HG03342 (cell line): Measurements from ENCODE around the gene RASGEF1B.

Experiments used
- ATAC-seq: cut with Tn5 transposase; IDR thresholded peaks from one replicate; pipeline ENCODE4 v1.9.1; 2021; ENCODE audit warnings: mild to moderate bottlenecking, moderate library complexity; ENCODE audit not compliant: unreplicated experiment

The RASGEF1B gene

DNA sequence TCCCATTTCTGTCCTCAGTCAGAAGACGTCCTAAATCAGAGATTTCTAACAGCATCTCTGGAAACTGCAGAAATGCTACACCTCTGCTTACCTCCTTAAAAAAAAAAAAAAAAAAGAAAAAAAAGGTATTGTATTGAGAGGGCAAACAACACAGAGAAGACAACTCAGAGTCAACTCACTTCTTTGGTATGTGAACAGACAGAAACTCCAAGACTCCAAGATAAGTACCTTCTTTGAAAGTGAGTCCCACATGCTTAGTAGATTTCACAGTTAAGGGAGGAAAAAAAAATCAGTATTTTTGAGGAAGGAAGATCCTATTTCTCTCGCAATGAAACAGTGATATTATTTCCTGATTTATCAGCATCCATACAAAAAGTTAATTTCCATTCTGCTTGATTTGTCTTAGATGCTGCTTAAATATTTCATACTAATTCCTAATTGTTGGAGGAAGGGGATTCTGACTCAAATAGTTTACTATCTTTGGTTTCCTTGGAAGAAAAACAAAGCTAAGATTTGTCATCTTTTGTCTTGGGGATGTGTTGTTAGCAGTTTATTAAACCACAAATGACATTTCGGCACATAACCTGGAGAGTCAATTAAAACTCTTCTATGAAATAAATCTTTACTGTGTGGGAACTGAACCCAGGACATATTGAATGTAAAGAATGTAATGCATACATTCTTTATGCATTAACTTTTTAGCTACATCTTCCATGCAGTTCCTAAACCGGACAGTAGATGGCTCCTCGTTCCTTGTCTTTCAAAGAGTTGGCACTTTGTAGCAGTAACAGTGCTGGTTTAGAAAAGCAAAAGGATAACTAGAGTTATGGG lies 4.7 kb downstream of the RASGEF1B start:
- no peak for ATAC-seq

DNA sequence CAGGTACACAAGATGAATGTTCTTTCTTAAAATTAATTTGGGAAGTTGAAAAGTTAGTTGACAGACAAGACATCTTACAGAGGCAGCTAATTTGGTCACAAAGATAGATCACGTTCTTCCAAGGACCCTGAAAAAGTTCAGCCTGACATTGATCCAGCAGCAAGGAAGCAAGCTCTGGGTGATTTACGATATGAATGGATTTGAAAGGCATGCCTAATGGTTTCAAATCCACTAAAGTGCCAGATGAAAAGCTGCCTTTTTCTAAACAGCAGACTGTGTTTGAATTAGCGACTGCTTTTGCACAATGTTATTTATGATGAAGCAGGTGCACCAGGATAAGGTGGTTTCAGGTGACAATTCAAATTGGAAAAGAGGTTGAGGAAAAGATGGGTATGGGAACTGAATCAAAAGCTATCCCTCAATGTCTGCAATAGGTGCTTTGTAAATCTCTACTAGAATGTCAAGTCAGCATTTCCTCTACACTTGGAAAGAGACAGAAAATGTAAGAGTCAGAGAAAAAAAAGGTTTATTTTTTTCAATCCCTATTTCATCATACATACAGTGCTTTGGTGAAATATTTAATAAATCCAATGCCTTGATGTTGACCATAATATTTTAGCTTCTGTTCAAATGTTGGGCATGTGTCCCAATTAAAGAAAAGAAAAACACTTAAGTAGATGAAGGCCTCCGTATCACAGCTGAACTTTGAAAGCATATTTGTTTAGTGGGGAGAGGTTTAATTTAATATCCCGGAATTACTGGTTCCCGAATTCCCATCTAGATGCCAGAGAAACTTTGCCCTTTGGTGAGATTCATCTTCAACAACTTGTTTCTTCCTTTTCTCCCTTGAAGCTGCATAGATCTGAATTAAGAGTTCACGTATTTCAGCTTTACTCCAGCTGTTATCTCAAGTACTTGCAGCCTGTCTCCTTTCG lies 6.0 kb downstream of the RASGEF1B start:
- ATAC-seq: no peak

DNA sequence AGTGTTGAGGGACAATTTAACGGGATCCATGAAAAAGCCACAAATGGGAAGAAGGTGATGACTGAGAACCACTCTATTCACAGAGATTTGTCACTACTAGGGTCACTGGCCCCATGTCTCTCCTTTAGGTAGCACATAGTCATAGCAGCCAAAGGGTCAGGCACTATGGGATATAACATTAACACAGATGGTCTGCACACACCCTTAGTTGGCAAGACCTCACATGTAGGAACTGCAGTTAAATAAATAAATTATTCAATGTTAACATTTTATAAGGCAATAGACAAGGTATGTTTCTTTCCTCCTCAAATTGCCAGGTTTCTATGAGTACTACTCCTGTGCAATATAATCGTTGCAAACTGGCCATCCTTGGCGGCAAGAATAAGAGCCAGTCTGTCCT lies 10.9 kb downstream of the RASGEF1B start:
- ATAC-seq: no peak

DNA sequence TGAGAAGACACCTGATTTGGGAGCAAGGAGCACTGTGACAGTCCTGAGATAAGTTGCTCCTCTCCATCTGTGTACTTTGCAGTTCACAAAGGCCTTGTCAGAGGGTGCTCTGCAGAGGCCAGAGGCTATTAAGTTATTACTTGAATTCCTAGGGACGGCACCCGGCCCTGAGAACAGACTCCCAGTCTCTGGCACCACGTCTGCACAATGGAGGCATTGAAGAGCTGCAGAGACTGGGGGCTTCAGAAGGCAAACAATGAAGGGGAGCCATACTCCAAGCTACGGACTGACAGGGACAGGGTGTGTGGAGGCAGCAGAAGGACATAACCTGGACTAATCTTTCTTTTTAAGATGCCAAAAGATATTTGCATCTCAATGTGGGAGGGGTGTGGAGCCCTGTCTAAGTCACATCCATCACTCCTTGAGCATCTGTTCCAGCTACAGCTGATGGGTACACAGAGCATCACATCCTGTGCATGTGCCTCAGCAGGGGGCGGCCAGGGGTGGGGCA lies 11.5 kb downstream of the RASGEF1B start:
- no peak for ATAC-seq

DNA sequence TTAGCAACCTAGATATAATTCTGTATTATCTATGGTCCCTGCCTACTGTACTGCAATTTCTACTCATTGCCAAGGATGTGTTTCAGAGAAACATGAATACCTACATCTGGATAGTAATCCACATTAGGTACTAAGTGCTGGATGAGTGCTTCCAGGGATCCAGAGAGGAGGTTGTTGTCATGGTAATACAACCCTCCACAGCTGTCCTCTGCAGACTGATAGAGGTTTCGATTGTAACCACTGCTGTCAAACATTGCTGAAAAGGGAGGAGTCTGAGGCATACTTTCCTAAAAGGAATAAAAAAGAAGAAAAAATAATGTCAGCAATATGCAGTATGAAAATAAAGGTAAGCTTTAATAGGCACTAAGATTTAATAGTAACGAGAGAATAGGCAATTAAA lies 12.5 kb downstream of the RASGEF1B start:
- ATAC-seq: no peak

DNA sequence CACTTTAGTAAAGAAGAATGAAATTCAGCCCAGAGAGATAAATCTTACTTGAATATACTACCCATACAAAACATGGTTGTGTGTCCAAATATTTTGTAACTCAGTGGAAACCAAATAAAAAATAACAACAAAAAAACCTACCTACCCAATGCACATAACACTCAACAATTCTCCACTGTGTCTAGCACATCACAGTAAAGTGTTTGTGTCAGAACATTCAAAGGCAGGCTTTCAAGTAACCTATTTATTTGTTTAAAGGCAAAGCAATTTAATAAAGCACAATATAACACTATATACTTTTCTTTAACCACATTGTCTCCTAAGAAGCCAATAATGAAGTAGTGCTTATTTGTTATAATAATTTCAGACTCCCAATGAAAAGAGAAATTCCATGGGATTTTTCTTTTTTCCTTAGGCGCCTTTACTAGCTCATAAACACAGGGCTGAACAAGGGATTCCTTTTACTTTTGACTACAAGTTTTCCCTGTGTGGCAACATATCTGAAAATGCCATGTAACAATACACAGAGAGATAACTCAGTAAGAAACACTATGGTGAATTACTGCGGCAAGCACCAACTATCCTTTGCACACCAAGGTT lies 13.7 kb downstream of the RASGEF1B start:
- ATAC-seq: no peak

DNA sequence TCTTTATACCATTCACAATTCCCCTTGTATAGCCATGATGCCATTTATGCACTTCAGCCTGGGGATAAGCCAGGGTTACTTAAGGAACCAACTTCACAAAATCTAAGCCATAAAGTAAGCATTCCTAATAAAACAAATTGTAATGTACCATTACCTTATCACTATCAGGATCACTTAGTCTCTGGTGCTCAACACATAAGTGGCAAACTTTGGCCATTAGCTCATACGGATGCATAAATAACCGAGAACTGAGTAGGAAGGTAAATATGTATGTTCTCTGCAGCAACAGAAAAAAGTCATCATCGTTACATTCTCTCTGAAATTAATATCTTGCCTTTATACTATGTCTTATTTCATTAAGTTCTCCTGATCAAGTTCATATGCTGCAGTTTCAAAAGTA lies 14.4 kb downstream of the RASGEF1B start:
- ATAC-seq: no peak

DNA sequence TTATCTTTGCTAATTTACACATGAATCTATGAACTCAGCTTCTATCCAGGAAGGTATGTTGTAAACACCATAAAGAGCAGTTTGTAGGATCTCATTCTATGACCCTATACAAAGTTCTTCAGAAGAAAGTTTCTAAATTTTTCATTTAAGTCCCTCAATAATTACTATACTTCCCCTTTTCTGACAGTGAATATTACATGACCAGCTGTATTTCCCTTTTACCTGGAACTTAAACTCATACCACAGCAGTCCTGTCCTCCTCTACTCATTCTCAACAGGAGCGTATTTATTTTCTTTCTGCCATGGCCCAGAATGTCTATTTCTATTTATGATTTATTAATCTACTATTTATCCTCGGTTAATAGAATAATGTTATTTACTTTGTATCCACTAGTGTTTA lies 15.8 kb downstream of the RASGEF1B start:
- no peak for ATAC-seq

DNA sequence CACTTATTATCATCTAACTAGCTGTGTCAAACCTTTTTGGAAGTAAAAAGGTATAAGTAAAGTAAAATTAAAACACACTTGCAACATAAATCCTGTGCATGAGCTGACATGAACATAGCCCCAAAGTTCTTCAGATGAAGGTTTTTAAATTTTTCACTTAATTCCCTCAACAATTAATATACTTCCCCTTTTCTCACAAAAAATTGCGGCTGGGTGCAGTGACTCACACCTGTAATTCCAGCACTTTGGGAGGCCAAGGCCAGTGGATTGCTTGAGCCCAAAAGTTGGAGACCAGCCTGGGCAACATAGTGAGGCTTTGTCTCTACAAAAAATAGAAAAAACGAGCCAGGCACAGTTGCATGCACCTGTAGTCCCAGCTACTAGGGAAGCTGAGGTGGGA lies 16.8 kb downstream of the RASGEF1B start:
- no peak for ATAC-seq

DNA sequence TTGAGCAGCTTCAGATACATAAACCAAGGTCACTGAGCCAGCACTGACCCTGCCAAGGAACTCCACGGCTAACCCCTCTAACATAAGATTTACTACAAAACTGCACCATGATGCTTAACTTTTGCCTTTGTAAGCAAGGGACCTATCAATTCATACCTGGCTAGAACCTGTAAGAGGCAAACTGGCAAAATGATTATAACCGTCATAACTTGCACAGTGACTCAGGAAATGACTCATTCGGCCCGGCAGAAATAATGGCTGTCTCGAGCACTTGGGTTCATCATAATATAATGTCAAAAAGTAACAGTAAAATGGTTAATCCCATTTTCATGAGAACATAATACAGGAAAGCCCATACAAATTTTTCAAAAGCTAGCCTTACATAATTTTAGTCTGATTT lies 17.2 kb downstream of the RASGEF1B start:
- no peak for ATAC-seq

DNA sequence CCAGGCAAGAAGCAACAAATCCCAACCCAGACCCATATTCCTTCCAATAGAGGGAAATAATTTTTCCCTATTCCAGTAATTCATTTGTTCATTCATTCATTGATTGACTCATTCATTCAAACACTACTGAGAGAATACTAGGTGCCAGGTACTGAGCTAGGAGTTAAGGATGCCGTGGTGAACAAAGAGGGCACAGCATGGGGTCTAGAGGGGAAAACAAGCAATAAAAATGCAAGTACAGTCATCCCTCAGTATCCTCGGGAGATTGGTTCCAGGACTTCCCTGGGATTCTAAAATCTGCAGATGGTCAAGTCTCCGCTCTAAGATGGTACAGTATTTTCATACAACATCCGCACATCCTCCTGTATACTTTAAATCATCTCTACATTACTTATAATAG lies 18.7 kb downstream of the RASGEF1B start:
- no peak for ATAC-seq

DNA sequence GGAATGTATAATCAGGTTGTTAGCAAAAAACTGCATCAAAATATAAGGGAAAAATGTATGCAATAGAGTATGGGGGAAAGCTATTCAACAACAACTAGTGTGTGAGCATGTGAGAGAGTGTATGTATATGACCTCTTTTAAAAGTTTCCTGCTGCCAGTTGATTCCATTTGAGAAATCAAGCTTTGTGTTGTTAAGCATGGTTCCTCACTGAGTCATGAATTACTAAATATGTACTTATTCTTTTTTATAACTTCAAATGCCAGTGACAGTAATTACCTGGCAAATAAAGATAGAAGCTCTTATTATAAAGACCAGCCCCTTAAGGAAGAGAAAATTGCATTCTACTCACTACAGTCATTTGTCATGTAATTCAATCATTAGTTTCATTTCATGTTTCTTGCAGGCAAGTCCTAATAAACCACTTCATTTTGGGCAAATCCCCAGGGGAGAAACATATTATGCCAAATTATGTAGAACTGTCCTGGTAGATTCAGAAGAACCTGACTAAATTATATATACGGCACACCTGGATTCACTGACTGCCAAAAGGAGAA lies 19.2 kb downstream of the RASGEF1B start:
- ATAC-seq: no peak

DNA sequence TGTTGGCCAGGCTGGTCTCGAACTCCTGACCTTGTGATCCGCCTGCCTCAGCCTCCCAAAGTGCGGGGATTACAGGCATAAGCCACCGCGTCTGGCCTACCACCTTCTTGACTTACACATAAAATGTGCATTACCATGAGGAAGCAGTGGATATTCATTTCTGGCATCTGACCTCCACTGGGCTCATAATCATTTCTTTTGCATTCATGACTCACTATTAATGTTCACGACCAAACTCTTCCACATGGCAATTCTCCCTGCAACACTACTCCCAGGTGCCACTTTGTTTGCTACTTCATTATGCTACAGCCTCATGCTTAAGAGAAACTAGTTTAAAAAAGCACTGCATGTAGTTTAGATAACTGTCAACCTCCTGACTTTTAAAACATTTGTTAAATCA lies 22.7 kb downstream of the RASGEF1B start:
- ATAC-seq: no peak

DNA sequence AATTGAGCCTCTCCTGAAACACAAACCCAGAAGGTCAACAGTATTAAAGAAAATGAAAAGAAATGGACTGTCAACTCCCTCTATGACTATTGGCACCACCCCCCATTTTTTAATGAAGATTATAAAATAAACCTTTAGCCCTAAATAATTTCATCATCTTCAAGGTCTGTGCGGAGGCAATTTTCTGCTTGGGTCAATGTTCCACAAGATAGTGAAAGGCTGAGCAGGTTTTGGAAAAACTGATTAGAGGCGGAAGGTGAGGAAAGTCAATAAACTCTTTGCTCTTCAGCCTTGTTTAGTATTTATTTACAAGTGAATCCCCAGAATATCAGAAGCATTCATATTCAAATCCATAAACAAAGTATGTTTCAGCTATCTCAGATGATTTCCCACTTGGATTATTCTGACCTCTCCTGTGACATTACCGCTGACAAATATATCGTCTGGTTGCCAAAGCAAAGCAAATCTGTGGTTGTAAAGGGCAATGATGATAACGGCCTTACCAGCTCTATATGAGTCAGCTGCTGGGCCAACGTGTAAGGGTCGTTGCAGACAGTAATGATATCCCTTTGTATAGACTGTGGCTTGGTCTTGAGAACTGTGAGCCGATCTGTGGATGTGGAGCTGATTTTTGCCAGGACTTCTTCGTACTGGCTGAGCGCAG lies 24.0 kb downstream of the RASGEF1B start:
- no peak for ATAC-seq

DNA sequence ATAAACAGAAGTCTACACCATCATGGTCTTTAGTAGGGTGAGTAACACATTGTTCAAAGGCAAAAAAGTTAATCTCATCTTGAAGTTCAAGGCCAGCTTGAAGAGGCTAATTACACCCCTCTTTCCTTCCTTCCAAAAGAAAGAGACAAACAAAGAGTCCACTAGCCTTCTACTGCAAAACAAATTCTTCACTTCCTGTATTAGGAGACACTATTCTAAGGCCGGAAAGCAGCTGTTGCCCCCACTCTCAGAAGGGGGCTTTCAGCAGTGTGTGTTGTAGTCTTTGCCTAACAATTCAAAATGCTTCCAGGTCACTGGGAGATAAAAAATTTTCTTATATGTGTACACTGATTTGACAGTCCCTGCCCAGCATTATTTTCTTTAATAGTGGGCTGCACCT lies 25.1 kb downstream of the RASGEF1B start:
- no peak for ATAC-seq

DNA sequence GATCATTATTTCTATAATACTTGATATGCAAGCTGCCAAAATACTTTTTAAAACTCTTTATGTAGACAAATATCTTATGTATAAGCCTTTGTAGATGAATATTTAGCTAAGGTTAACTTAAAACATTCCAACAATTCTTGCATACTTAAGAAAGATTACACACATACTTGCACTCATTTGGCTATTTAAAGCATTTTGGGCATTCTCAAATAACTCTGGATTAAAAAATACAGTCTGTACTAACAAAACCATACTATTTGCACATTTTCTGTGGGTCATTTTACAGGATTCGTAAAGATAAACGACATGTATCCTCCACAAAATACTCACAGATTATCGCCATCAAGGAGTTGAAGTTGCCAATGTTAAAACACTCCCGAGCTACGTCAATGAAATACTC lies 26.5 kb downstream of the RASGEF1B start:
- ATAC-seq: no peak

DNA sequence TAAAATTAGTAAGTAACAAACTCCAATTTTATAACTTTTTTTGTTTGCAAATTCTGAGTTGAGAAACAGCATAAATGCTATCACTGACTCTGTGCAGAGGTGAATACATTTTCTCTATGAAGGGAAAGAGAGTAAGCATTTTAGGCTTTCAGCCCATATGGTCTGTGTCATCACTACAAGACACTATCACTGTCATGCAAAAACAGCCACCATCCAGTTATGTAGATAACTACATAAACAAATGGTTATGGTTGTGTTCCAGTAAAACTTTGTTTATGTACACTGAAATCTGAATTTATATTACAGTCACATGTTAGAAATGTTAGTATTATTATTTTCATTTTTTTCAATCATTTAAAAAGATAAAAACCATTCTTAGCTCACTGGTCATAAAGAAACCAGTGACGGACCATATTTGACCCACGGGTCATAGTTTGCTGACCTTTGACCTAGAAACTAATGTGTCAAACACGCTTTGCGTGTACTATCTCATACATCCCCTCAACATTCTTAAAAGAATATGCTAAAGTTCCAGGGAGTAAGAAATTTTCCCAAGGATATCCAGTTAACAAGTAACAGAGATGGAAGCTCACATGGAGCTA lies 29.1 kb downstream of the RASGEF1B start:
- no peak for ATAC-seq

DNA sequence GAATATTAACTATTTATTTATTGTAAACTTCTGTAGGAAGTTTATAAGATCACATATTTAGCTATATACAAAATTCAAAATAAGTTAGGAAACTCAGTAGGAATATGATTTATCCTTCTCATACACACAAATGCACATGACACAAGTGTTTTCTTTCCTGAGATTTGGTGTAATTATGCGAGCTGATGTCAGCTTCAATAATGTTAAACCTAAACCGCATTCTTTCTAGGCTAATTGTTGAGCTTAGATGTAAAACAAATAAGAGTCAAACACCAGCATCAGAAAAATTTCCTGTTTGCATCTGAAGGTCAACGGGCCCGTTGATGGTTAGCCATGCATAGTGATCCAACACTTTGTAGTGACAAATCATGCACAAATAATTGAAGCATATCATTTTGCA lies 30.8 kb downstream of the RASGEF1B start:
- ATAC-seq: no peak

DNA sequence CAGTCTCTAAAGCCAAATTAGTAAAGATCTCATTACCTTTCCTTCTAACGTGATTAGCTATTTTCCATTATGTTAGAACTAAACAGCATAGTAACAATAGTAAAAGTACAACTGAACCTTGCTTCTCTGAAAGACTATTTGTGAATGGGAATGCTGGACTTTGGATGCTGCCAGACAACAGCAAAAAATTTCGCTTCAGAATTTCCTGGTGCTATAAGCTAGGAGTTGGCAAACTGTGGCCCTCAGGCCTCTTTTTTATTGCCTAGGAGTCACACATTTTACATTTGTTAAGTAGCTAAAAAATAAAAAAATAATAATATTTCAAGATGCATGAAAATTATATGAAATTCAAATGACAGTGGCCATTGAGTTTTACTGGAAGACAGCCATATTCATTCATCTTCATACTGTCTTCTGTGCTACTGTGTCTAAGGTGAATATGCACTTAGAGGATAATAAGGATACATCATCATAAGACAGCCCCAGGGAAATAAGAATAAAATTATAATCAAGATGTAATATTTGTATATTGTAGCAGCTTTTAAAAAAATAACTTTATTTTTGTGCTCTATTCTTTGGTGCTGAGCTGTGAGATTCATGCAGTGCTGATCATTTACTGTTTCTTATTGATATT lies 34.6 kb downstream of the RASGEF1B start:
- no peak for ATAC-seq

DNA sequence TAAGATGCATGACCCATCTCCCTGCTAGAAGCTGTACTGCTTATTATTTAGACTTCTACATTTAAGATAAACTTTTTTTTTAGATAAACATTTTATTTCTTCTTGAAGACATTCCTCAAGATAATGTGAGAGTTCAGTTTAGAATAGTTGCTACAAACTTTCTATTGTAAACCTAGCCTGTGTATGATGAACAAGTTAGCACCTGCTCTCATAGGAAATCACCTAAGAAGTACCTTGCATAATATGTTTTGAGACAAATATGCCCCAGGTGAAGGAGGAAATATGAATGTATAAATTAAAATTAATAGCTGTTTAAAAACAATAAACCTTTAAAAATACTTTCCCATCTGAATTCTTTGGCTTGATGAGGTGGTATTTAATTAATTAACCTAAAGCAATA lies 35.6 kb downstream of the RASGEF1B start:
- ATAC-seq: no peak
